BE2C (cell line): Measurements from ENCODE around the gene GNAI2. TPM values are rescaled to one million over a fixed set of nuclear protein-coding genes. Genes with fewer than 3 reads are reported as not detected.

Experiments used
- DNase-seq: peaks from one replicate; pipeline ENCODE4 v3.0.0-alpha.2; 2020
- H3K27me3 ChIP-seq: fragments of 250-450 bp; sonication (Bioruptor Pico); 2 replicates; pipeline ENCODE4 v1.5.1; 2020; ENCODE audit warnings: mild to moderate bottlenecking
- H3K36me3 ChIP-seq: fragments of 250-450 bp; sonication (Bioruptor Pico); 2 replicates; pipeline ENCODE4 v1.5.1; 2020; ENCODE audit warnings: mild to moderate bottlenecking
- H3K4me1 ChIP-seq: fragments of 250-450 bp; sonication (Bioruptor Pico); 2 replicates; pipeline ENCODE4 v1.5.1; 2020
- H3K4me3 ChIP-seq: 2 replicates; pipeline ENCODE4 v1.5.1; 2011; ENCODE audit warnings: low read depth, low read length
- H3K9me3 ChIP-seq: fragments of 250-450 bp; sonication (Bioruptor Pico); 2 replicates; pipeline ENCODE4 v1.5.1; 2020
- polyA plus RNA-seq: library from polyadenylated mRNA; unstranded; fragments of >200 nt; gene quantifications from one replicate; pipeline ENCODE4 v1.2.1, GENCODE V29; 2012; ENCODE audit warnings: low read depth, missing spikeins; ENCODE audit not compliant: insufficient read length, insufficient read depth
- TF ChIP-seq, protein P1 (sequence below): IDR thresholded peaks from 2 replicates; pipeline ENCODE4 v1.5.1; 2012; ENCODE audit warnings: mild to moderate bottlenecking, low read depth, low read length

GNAI2 gene
- polyA plus RNA-seq = 107 TPM

DNA sequence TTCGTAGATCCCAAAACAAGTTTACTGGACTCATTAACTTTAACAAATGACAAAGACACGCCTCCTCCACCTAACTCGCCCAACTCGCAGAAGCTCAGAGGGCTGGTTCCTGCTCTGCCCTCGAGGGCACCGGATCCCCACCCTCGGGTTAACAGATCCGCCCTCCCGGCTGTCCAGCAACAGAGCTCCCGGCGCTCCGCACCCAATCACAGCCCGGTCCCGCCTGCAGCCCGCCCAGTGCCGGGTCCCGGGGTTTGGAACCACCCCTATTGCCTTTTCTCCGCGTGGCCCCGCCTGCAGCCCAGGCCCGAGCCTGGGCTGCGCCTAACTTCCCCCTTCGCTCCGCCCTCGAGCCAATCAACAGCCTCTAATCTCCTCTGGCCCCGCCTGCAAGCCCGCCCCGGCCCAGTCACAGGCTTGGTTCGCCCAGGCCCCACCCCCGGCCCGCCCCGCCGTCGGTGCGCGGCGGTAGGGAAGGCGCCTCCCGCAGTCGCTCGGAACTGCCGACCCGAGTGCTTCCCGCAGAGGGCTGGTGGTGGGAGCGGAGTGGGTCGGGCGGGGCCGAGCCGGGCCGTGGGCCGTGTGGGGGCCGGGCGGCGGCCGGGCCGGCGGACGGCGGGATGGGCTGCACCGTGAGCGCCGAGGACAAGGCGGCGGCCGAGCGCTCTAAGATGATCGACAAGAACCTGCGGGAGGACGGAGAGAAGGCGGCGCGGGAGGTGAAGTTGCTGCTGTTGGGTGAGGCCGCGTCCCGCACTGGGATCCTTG, at the start of gene GNAI2:
GNAI2 (plus strand) TSS at position 489 of the 768 bp plus-strand sequence; CDS start at position 621, 132 bp downstream.
- Histone ChIP-seq H3K27me3 (no peaks in the 10 kb centered on the region), H3K9me3 (no peaks in the 10 kb centered on the region), H3K4me1 (no peaks in the 10 kb centered on the region), H3K4me3 (peak within 1 kb of the TSS; percentile 66), H3K36me3 (no peaks in the 10 kb centered on the region)
- peak; percentile 95 for DNase-seq
- TF ChIP-seq, protein P1, sequence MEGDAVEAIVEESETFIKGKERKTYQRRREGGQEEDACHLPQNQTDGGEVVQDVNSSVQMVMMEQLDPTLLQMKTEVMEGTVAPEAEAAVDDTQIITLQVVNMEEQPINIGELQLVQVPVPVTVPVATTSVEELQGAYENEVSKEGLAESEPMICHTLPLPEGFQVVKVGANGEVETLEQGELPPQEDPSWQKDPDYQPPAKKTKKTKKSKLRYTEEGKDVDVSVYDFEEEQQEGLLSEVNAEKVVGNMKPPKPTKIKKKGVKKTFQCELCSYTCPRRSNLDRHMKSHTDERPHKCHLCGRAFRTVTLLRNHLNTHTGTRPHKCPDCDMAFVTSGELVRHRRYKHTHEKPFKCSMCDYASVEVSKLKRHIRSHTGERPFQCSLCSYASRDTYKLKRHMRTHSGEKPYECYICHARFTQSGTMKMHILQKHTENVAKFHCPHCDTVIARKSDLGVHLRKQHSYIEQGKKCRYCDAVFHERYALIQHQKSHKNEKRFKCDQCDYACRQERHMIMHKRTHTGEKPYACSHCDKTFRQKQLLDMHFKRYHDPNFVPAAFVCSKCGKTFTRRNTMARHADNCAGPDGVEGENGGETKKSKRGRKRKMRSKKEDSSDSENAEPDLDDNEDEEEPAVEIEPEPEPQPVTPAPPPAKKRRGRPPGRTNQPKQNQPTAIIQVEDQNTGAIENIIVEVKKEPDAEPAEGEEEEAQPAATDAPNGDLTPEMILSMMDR = no peak

DNA sequence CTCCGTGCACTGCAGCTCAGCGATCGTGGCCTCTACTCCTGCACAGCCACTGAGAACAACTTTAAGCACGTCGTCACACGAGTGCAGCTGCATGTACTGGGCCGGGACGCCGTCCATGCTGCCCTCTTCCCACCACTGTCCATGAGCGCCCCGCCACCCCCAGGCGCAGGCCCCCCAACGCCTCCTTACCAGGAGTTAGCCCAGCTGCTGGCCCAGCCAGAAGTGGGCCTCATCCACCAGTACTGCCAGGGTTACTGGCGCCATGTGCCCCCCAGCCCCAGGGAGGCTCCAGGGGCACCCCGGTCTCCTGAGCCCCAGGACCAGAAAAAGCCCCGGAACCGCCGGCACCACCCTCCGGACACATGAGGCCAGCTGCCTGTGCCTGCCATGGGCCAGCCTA, 48.3 kb upstream of the GNAI2 start:
- H3K9me3 ChIP-seq = no peaks in the 10 kb centered on the region
- H3K27me3 ChIP-seq = peaks cover under 1% of the 10 kb centered on the region
- TF ChIP-seq, protein P1 = no peak
- H3K4me3 ChIP-seq = no peak overlapping the region
- H3K36me3 ChIP-seq = no peaks in the 10 kb centered on the region
- no peak for DNase-seq
- H3K4me1 ChIP-seq = no peaks in the 10 kb centered on the region

DNA sequence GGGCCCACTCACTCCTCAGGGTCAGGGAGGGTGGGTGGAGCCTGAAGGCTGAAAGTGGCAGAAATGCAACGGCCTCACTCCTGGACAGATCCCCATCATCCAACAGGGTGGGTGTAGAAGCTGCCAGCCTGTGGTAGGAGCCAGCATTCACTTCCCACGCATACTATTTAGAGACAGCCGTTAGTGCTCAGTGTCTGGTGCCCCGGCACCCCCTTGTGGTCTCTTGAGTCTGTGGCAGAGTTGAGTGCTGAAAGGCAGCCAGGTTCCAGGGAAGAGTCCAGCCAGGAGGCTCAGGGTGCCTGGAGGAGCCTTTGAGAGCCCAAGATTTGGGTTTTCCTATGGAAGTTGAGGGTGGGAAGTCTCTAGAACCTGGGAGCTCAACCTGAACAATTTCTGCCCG, 46.7 kb upstream of the GNAI2 start:
- peak; percentile 77 for DNase-seq
- Histone ChIP-seq H3K4me1 (no peaks in the 10 kb centered on the region), H3K9me3 (no peaks in the 10 kb centered on the region), H3K36me3 (no peaks in the 10 kb centered on the region), H3K4me3 (no peak overlapping the region), H3K27me3 (peaks cover 16% of the 10 kb centered on the region)
- TF ChIP-seq, protein P1 = peak; percentile 80

GRCh38 chr3:50189989-50190388, 46.0 kb upstream of the GNAI2 start:
- H3K9me3 ChIP-seq = no peaks in the 10 kb centered on the region
- H3K4me3 ChIP-seq = no peak overlapping the region
- H3K4me1 ChIP-seq = no peaks in the 10 kb centered on the region
- no peaks in the 10 kb centered on the region for H3K36me3 ChIP-seq
- TF ChIP-seq, protein P1 = no peak
- H3K27me3 ChIP-seq = peaks cover 20% of the 10 kb centered on the region
- no peak for DNase-seq

DNA sequence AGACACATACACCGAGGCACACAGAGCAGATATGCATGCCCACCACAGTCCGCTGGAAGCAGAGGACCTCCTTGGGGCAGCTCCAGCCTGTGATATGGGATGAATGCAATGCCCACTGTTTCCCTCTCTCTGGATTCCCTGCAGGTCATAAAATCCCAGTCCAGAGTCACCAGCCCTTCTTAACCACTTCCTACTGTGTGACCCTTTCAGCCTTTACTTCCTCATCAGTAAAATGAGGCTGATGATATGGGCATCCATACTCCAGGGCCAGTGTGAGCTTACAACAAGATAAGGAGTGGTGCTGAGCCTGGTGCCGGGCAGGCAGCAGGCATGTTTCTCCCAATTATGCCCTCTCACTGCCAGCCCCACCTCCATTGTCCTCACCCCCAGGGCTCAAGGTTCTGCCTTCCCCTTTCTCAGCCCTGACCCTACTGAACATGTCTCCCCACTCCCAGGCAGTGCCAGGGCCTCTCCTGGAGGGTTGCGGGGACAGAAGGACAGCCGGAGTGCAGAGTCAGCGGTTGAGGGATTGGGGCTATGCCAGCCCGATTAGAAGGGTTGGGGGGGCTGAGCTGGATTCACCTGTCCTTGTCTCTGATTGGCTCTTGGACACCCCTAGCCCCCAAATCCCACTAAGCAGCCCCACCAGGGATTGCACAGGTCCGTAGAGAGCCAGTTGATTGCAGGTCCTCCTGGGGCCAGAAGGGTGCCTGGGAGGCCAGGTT, 44.9 kb upstream of the GNAI2 start, which contains the start of gene GNAT1:
GNAT1 (plus strand) TSS at position 675 of the 725 bp plus-strand sequence. CDS start 116 bp downstream, outside the sequence.
- no peaks in the 10 kb centered on the region for H3K9me3 ChIP-seq
- H3K27me3 ChIP-seq = peaks cover 20% of the 10 kb centered on the region
- H3K36me3 ChIP-seq = no peaks in the 10 kb centered on the region
- H3K4me3 ChIP-seq = no peak within 1 kb of the TSS
- H3K4me1 ChIP-seq = no peaks in the 10 kb centered on the region
- TF ChIP-seq, protein P1 = no peak
- no peak for DNase-seq
